Measurements from ENCODE around the gene ARL6IP1. TPM values are rescaled to one million over a fixed set of nuclear protein-coding genes. Genes with fewer than 3 reads are reported as not detected.

Gene ARL6IP1
- total RNA-seq, 4 donors from 2014 or later = 274 to 393 (median 335) TPM

DNA sequence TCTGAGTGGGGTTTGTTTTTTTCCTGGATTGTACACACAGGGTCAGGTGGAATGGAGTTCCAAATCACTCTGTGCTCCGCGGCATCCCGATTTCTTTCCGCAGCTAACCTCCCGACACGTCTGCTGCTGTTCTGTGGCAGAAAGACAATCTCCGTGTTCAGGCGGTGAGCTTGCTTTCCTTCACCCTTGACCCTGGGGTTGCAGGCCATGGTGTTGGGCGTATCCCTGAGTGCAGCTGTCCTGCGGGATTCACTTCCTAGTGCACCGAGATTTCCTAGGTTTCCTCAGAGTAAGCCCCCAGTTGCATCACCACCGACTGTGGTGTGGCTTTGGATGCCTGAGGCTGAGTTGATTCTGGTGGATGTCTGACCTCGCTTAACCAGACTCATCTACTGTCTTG lies 7.8 kb upstream of the ARL6IP1 start:
- TF ChIP-seq, protein P1, sequence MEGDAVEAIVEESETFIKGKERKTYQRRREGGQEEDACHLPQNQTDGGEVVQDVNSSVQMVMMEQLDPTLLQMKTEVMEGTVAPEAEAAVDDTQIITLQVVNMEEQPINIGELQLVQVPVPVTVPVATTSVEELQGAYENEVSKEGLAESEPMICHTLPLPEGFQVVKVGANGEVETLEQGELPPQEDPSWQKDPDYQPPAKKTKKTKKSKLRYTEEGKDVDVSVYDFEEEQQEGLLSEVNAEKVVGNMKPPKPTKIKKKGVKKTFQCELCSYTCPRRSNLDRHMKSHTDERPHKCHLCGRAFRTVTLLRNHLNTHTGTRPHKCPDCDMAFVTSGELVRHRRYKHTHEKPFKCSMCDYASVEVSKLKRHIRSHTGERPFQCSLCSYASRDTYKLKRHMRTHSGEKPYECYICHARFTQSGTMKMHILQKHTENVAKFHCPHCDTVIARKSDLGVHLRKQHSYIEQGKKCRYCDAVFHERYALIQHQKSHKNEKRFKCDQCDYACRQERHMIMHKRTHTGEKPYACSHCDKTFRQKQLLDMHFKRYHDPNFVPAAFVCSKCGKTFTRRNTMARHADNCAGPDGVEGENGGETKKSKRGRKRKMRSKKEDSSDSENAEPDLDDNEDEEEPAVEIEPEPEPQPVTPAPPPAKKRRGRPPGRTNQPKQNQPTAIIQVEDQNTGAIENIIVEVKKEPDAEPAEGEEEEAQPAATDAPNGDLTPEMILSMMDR (IDR thresholded peaks at IDR 0.05; ENCODE audit: low read depth) = no peak

DNA sequence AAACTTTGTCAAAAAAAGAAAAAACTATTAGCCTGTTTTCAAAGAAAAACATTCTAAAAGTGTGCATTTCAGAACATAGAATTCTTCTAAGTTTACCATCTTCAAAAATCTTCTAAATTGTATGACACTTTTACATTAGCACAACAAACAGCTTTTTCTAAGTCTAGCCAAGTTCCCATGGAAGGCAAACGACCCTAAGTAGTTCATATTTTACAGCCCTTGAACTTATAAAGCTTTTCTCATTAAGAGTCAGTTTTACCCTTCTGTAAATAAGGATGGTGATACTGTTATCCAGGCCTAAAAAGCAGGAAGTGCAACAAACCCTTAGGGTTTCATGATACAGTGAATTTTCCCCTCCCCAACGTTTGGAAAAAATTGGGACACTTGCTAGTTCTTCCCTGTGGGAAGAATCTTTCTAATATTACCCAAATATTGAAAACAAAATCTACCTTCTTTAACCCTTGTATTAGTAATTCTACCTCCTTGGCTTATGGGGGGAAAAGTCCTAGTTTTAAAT lies 4.0 kb upstream of the ARL6IP1 start:
- TF ChIP-seq, protein P1 (IDR thresholded peaks at IDR 0.05; ENCODE audit: low read depth) = no peak

DNA sequence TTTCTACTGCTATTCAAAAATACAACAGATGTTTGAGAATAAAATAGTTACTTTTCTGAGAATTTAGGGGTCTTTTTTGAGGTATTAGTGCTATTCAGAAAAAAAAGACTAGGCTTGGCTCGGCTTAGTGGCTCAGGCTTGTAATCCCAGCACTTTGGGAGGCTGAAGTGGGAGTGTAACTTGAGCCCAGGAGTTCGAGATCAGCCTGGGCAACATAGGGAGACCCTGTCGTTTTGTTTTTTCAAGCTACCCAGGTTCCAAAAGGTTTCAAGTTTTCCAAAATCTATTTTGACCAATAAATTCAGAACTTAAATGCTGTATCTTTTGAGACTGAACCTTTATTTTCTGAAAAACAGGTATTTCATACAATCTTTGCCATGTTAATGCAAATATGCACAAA lies 3.2 kb upstream of the ARL6IP1 start:
- TF ChIP-seq, protein P1 (IDR thresholded peaks at IDR 0.05; ENCODE audit: low read depth) = no peak

GRCh38 chr16:18803569-18804462 lies 2.5 kb upstream of the ARL6IP1 start:
- TF ChIP-seq, protein P1 (IDR thresholded peaks at IDR 0.05; ENCODE audit: low read depth) = no peak

DNA sequence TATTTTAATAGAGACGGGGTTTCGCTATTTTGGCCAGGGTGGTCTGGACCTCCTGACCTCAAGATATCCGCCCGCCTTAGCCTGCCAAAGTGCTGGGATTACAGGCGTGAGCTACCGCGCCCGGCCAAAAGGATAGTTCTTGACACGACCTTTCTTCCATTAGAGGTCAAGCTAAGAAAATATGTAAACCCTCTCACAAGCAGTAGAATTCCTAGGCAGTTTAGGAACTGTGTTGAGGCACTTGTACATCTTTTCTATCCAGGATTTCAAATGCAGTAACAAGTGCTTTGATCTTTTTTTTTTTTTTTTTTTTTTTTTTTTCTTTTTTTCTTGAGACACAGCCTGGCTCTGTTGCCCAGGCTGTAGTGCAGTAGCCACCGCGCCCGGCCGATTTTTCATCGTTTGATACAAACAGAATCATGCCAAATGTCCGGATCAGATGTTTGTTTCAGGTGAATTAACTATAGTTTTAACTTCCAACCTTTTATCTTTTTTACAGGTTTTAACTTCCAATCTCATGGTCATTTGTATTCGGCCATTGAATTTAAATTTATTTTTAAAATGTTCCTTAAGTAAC lies 1.5 kb upstream of the ARL6IP1 start:
- TF ChIP-seq, protein P1 (IDR thresholded peaks at IDR 0.05; ENCODE audit: low read depth) = no peak

- TF ChIP-seq, protein P1 (IDR thresholded peaks at IDR 0.05; ENCODE audit: low read depth) = no peak
These were observed 589 bp downstream of the ARL6IP1 start for GRCh38 chr16:18800775-18801144.

GRCh38 chr16:18800293-18800692 lies 1.1 kb downstream of the ARL6IP1 start:
- TF ChIP-seq, protein P1 (IDR thresholded peaks at IDR 0.05; ENCODE audit: low read depth) = no peak
